ENCODE measurements around the gene MED27. TPM values are rescaled to one million over a fixed set of nuclear protein-coding genes. Genes with fewer than 3 reads are reported as not detected.

Gene MED27
- total RNA-seq, 2 experiments from 2014 or later, result 25.7 to 28.2 TPM

DNA sequence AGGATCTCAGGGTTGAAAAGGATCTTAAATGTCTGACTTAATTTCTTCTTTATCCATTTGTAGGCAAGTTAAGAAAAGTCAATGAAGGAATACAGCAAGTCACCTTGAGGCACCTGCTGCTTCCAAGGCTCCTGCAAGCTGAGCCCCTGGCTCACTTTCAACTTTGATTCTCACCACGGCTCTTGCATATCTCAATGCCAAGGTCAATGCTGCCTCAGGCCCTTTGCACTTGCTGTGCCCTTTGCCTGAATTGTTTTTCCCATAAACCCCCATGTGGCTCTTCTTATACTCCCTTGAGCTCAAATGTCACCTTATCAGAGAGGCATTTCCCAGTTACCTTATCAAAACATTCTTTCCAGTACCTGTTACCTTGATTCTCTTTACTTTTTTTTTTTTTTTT lies 195.4 kb downstream of the MED27 start:
- CTCF ChIA-PET, result no interaction called here
- no peaks in the 10 kb centered on the region for H3K36me3 Mint-ChIP-seq
- no peak overlapping the region for H3K4me3 Mint-ChIP-seq
- ATAC-seq (no peak), DNase-seq (no peak)
- H3K9me3 Mint-ChIP-seq (ENCODE audit: low read depth), result no peaks in the 10 kb centered on the region
- H3K27me3 Mint-ChIP-seq, result no peaks in the 10 kb centered on the region
- H3K4me1 Mint-ChIP-seq, result peaks cover 5% of the 10 kb centered on the region
- H3K27ac Mint-ChIP-seq, result no peak overlapping the region

DNA sequence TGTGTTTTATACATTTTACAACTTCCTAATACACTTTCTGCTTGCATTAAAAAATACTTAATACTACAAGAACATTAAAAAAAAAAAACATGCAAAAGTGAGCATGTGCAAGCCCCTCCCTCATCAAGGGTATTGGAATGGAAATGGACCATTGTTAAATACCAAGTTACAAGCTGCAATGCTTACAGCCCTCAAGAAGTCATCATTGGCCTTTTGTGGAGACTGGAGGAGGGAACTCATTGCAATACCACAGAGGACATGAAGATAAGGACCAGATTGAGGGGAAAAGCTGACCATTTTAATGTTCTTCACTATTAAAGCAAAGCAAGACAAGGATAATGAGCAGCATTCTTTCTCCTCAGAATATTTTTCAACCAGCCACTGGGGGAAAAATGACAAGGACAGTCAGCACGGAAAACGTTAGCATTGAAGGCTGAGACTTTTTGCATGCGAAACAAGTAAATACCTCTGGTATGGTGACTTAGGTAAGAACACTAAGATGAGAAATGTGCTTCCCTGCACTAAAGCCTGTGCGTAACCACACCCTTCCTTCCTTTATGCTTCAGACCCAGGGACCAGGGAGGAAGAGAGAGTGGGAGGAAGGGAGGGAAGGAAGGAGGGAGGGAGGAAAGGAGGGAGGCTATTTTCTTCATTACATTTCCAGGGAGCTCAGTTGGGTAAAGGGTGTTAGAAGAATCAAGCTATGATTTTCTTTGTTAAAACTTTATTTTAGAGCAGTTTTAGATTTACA lies 198.7 kb downstream of the MED27 start:
- Mint-ChIP-seq H3K27ac (no peak overlapping the region), H3K4me3 (no peak overlapping the region), H3K36me3 (no peaks in the 10 kb centered on the region), H3K27me3 (no peaks in the 10 kb centered on the region), H3K4me1 (peaks cover 26% of the 10 kb centered on the region), H3K9me3 (ENCODE audit: low read depth) (no peaks in the 10 kb centered on the region)
- CTCF ChIA-PET, result no interaction called here
- no peak for ATAC-seq
- no peak for DNase-seq

DNA sequence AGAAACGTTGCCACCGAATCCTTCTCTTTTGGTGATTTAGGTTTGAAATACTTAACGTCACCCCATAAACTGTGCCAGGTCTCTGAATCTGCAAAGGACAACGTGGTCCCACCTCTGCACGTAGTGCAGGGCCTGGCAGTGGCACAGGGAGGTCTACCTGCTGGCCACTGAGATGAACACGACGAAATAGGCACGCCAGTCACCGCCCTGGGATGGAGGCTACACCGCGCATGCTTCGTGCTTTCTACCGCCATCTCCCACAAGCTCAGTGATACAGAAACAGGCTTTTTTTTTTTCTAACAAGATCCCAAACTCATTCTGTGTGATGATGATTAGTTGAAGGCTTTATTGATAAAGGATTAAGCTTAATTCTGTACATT lies 199.8 kb downstream of the MED27 start:
- ATAC-seq (no peak), DNase-seq (no peak)
- Mint-ChIP-seq H3K9me3 (ENCODE audit: low read depth) (no peaks in the 10 kb centered on the region), H3K27me3 (no peaks in the 10 kb centered on the region), H3K4me3 (no peak overlapping the region), H3K4me1 (peaks cover 36% of the 10 kb centered on the region), H3K36me3 (no peaks in the 10 kb centered on the region), H3K27ac (no peak overlapping the region)
- CTCF ChIA-PET, result no interaction called here

DNA sequence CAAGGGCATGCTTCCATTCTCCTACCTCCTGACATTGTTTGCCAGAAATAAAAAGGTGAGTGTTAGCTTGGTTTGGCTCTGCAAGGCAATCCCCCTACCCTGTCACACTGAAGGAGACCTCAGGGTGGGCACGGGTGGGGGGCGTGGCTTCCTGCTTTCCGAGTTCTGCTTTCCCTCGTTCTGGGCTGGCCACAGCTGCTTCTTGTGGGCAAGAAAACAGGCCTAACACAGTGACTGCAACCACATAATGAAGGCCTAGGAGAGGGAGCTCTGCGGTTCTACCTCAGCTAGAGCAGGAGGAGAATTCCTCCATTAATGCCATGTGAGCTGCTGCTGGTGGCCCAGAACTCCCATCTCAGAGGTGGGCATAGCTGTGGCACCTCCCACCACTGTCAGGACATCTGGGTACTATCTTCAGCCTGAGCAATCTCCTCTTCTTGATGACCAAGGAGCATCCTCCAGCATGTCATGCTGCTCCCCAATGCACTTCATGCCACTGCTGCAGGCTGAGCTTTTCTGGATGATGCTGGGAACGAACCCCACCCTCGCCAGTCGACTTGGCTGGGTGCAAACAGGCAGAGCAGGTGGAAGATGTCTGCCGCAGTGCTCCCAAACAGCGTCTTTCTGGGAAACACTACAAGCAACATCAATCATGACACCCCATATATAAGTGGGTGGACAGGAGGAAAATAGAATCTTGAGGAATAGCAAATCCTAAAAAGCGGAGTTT lies 200.3 kb downstream of the MED27 start:
- Mint-ChIP-seq H3K27me3 (no peaks in the 10 kb centered on the region), H3K4me1 (peaks cover 36% of the 10 kb centered on the region), H3K27ac (no peak overlapping the region), H3K36me3 (no peaks in the 10 kb centered on the region), H3K9me3 (ENCODE audit: low read depth) (no peaks in the 10 kb centered on the region), H3K4me3 (no peak overlapping the region)
- no peak for DNase-seq
- no peak for ATAC-seq
- CTCF ChIA-PET, result no interaction called here

DNA sequence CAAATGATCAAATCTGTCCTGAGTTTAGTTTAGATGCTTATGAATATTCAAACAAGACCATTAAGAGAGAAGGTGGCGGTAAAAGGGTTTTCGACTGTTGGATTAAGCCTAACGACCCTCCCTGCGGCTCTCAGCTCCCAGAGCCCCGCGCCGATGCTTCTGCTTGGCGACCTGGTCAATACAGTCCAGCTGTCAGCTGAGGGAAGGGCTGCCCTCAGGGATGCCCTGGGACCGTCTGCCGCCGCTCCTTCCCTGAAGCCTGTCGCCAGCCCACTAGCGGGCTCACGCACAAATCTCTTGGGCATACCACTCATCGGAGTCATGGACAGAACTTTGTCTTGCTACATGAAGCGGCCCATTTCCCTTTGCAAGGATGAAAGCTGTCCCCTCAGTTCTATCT lies 203.2 kb downstream of the MED27 start:
- CTCF ChIA-PET, result interaction anchor here (1.2 to 1.5 kb wide), 2 partner anchors 36 to 293 kb away, joined by 3 to 4 read pairs; no protein-coding TSS in a partner anchor
- no peaks in the 10 kb centered on the region for H3K27me3 Mint-ChIP-seq
- DNase-seq (no peak), ATAC-seq (no peak)
- H3K27ac Mint-ChIP-seq, result peak overlapping the region; percentile 73
- H3K4me1 Mint-ChIP-seq, result peaks cover 36% of the 10 kb centered on the region
- no peak overlapping the region for H3K4me3 Mint-ChIP-seq
- no peaks in the 10 kb centered on the region for H3K36me3 Mint-ChIP-seq
- no peaks in the 10 kb centered on the region for H3K9me3 Mint-ChIP-seq (ENCODE audit: low read depth)

DNA sequence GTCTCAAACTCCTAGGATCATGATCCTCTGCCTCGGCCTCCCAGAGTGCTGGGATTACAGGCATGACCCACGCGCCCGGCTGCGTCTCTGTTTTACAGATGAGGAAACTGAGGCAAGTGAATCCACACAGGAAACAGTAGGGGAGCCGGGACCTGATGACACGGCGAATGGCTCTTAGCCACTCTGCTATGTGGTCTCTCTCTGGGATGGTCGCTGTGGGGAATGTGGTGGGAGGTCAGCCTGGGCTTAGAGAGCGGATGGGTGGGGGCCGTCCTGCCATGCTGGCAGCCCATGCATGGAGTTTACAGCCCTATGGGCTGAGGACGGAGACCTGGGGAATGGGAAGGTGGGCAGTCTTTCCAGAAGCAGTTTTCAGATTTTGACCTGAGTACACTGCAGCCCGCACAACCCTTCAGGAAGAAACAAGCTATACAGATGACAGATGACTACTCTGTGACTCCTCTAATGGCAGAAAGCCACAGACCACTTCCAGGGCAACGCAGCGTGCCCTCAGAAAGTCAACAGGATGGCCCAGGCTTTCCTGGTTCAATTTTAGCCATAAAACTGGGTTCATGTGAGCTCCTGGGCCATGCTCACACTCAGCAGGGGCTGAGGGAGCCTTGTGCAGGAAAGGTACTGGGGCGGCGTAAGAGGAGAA lies 203.7 kb downstream of the MED27 start:
- Mint-ChIP-seq H3K27ac (peak overlapping the region; percentile 73), H3K4me1 (peaks cover 36% of the 10 kb centered on the region), H3K36me3 (no peaks in the 10 kb centered on the region), H3K27me3 (no peaks in the 10 kb centered on the region), H3K9me3 (ENCODE audit: low read depth) (no peaks in the 10 kb centered on the region), H3K4me3 (no peak overlapping the region)
- ATAC-seq, result peak; percentile 86
- DNase-seq, result peak; percentile 81
- CTCF ChIA-PET, result interaction anchor here (1.2 to 1.5 kb wide), 2 partner anchors 36 to 294 kb away, joined by 3 to 4 read pairs; no protein-coding TSS in a partner anchor

DNA sequence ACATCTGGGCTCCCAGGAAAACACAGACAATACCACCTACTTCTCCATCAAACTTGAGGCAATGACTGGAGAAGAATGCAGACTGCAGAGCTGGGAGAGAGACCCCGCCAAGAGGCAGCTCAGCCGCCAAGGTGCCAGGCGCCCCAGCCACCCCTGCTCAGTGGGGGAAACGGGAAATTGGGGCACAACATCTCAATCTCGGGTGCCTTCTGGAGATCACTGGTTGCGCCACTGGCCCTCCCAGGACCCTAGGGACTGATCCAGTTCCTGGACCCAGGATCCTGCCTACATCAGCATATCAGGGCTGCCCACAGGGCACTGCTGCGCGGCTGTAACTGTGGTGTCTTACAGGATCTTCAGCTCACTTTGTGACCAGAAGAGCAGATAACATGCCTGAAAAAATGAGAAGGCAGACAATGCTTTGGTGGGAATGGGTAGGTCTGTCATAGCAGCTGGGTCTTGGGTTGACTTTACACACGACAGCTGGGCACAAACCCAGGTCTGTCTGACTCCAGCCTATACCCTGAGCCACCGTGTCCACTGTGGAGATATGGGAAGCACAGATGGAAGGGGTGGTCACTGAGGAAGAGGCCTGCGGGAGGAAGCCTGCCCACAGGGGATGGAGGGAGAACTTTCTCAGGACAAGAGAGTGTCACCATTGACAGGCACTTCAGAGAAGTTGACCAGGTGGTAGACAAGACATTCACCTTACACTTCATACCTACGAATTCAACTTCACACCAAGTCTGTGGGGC lies 204.6 kb downstream of the MED27 start:
- Mint-ChIP-seq H3K4me3 (no peak overlapping the region), H3K27ac (no peak overlapping the region), H3K36me3 (no peaks in the 10 kb centered on the region), H3K27me3 (no peaks in the 10 kb centered on the region), H3K9me3 (ENCODE audit: low read depth) (no peaks in the 10 kb centered on the region), H3K4me1 (peaks cover 36% of the 10 kb centered on the region)
- DNase-seq, result no peak
- CTCF ChIA-PET, result interaction anchor here (1.5 kb wide), 1 partner anchor 35 kb away, joined by 4 read pairs; no protein-coding TSS in a partner anchor
- ATAC-seq, result no peak

DNA sequence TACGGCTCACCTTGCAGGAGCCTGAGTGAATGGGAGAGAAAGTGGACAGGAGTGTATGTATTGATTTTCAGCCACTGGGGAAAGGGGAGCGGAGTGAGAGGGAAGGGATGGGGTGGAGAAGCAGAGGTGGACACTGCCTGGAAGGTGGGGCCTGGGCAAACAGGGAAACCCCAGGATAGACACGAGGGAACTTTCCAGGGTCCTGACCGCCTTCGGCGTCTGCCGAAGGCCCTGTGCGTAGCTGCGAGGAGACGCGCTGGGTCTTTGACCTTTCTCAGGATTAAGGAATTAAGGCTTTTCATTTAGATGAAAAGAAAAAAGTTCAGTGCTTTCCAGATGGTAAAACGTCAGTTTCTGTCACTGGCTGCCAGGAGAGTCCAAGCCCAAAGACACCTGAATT lies 205.2 kb downstream of the MED27 start:
- Mint-ChIP-seq H3K9me3 (ENCODE audit: low read depth) (no peaks in the 10 kb centered on the region), H3K4me3 (no peak overlapping the region), H3K36me3 (no peaks in the 10 kb centered on the region), H3K4me1 (peaks cover 34% of the 10 kb centered on the region), H3K27me3 (no peaks in the 10 kb centered on the region), H3K27ac (peak overlapping the region; percentile 58)
- ATAC-seq (no peak), DNase-seq (no peak)
- CTCF ChIA-PET, result no interaction called here

DNA sequence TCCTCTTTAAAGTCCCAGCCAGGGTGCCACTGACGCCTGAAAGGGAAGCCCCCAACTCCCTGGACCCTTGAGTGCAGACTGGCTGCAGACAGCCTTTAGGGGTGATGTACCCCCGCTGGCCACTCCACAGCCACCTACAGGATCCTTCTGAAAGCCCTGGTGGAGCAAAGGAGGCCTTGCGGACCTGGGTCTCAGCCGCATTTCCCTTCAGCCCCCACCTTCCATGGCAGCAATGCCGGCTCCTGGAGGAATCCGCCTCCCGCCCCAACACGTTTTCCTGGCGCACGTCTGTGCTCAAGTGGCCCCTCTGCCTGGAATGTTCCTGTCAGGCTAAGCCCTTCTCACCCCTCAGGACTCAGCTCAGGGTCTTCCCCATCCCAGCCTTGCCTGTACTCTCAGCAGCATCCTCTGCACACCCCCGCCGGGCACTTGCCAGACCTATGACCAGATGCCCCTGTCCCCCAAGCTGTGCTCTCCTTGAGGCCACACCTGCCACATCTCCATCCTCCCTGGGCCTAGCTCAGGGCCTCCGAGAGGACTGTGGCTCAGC lies 205.7 kb downstream of the MED27 start:
- Mint-ChIP-seq H3K4me3 (no peak overlapping the region), H3K4me1 (peaks cover 30% of the 10 kb centered on the region)
- CTCF ChIA-PET, result no interaction called here

DNA sequence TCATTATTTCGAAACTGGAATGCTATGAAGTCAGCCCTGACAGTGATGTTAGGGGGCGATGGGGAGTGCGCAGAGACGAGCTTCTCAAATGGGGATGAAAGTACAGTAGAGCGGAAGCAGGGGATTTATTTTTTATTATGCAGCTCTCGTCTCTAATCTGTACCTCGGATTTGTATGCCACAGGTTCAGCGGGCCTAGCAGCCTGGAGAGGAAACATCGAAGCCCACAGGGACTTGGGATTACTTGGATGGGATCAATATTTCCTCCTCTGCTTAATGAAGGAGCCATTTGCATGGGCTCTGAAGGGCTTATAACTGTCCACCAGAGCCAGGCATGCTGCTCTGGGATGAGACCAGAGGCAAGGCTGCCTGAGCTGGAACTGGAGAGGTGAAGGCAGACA lies 206.3 kb downstream of the MED27 start:
- no peak overlapping the region for H3K27ac Mint-ChIP-seq
- no peaks in the 10 kb centered on the region for H3K27me3 Mint-ChIP-seq
- DNase-seq, result no peak
- CTCF ChIA-PET, result no interaction called here
- no peaks in the 10 kb centered on the region for H3K36me3 Mint-ChIP-seq
- no peak overlapping the region for H3K4me3 Mint-ChIP-seq
- peaks cover 25% of the 10 kb centered on the region for H3K4me1 Mint-ChIP-seq
- no peaks in the 10 kb centered on the region for H3K9me3 Mint-ChIP-seq (ENCODE audit: low read depth)
- no peak for ATAC-seq

More for the DNA sequence above, 205.7 kb downstream of the MED27 start:
- Mint-ChIP-seq H3K27me3 (no peaks in the 10 kb centered on the region), H3K36me3 (no peaks in the 10 kb centered on the region), H3K27ac (peak overlapping the region; percentile 58), H3K9me3 (ENCODE audit: low read depth) (no peaks in the 10 kb centered on the region)
- DNase-seq (no peak), ATAC-seq (no peak)

DNA sequence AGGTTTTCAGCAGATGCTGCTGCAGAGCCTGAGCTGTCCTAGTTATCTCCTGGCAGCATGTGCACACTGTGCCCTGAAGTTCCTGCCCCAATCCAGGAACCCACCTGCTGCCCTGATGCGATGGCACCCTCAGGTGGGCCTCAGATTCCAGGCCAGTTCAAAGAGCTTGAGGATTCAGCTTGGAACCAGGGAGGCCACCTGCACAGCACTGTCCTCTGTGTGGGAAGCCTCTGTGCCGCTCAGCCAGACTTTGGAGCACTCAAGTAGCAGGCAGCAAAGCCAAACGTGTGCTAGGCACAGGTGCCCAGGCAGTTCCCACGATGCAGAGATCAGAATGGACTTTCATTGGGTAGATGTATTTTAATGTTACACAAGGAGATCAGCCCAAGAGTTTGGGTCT lies 207.0 kb downstream of the MED27 start:
- DNase-seq, result no peak
- no peak for ATAC-seq
- no peaks in the 10 kb centered on the region for H3K27me3 Mint-ChIP-seq
- no peaks in the 10 kb centered on the region for H3K36me3 Mint-ChIP-seq
- H3K4me3 Mint-ChIP-seq, result no peak overlapping the region
- CTCF ChIA-PET, result no interaction called here
- H3K27ac Mint-ChIP-seq, result no peak overlapping the region
- peaks cover 25% of the 10 kb centered on the region for H3K4me1 Mint-ChIP-seq
- H3K9me3 Mint-ChIP-seq (ENCODE audit: low read depth), result no peaks in the 10 kb centered on the region

DNA sequence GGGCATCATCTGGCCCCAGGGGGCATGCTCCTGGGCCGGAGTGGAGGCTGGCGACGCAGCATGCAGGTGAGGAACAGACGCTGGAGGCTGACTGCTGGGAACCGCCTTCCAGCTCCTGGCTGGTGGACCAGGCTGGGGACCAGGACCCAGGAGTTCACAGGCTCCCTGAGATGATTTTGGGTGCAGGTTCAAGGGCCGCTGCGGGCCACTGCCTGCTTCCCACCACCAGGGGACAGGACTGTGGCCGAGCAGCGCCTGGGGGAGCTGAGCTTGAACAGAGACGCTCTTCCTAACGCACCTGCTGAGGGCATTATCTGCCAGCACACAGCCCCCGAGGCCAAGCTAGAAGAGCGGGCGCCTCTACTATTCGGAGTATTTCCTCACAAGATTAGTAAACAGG lies 207.7 kb downstream of the MED27 start:
- Mint-ChIP-seq H3K9me3 (ENCODE audit: low read depth) (no peaks in the 10 kb centered on the region), H3K27ac (no peak overlapping the region), H3K27me3 (no peaks in the 10 kb centered on the region), H3K36me3 (no peaks in the 10 kb centered on the region), H3K4me1 (peaks cover 20% of the 10 kb centered on the region), H3K4me3 (no peak overlapping the region)
- no peak for ATAC-seq
- CTCF ChIA-PET, result no interaction called here
- DNase-seq, result no peak

DNA sequence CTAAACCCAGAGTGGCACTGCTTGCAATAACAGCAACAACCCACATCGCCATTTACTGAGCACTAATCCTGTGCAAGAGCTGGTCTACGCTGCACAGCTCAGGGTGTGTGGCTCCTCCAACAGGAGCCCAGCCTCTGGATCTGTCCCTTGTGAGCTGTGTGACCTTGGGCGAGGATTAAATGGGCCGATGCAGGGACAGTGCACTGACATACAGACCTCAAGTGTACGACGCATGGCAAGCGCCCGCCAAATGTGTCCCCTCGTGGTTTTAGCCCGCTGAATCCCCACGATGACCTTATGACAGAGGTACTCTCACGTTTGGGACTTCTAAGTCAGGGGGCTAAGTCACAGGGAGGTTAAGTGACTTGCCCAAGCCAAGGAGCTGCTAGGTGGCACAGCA lies 209.5 kb downstream of the MED27 start:
- H3K27ac Mint-ChIP-seq, result no peak overlapping the region
- CTCF ChIA-PET, result interaction anchor here (1.4 kb wide), 1 partner anchor 107 kb away, joined by 3 read pairs; no protein-coding TSS in a partner anchor
- H3K4me1 Mint-ChIP-seq, result peaks cover 2% of the 10 kb centered on the region
- no peak for DNase-seq
- H3K36me3 Mint-ChIP-seq, result no peaks in the 10 kb centered on the region
- no peaks in the 10 kb centered on the region for H3K9me3 Mint-ChIP-seq (ENCODE audit: low read depth)
- no peaks in the 10 kb centered on the region for H3K27me3 Mint-ChIP-seq
- no peak for ATAC-seq
- H3K4me3 Mint-ChIP-seq, result no peak overlapping the region

All from activated CD8-positive, alpha-beta memory T cell treated with anti-CD3 and anti-CD28 coated beads, Interleukin-2, amount 10 ng/mL, durations not matched to agents 7 days and 5 days (primary cell).